A549 (cell line): ENCODE results near the gene FUT6. TPM values are rescaled to one million over a fixed set of nuclear protein-coding genes. Genes with fewer than 3 reads are reported as not detected.

Experiments
- ATAC-seq, 2 experiments: fragments of 200-7000 bp in 1 of 2; fragments of >200 bp in 1 of 2; cut with Nextera tagmentation in 1 of 2; cut with Tn5 transposase in 1 of 2; 3 replicates each; pipeline versions ENCODE4 v1.8.0 to v1.9.1; 2018 to 2020; ENCODE audit warnings: mild to moderate bottlenecking in 1 of 2, moderate library complexity in 1 of 2
- CTCF ChIA-PET: fragments of 300-600 bp; sonication (Branson Sonifier 250); formaldehyde crosslinking; extraction: SDS; loops from one replicate; lab custom pipeline; 2021; ENCODE audit warnings: antibody characterized with exemption, inconsistent platforms; lab: Yijun Ruan, JAX
- POLR2A ChIA-PET: fragments of 350-600 bp; formaldehyde crosslinking; extraction: SDS; loops from one replicate; lab custom pipeline; 2021; ENCODE audit warnings: antibody characterized with exemption, inconsistent platforms; lab: Yijun Ruan, JAX
- DNase-seq, 2 experiments: peaks; one replicate each; pipeline versions ENCODE4 v3.0.0 to v3.0.0-alpha.2; 2011 to 2016; ENCODE audit warnings: low read depth in 1 of 2, low spot score in 1 of 2
- FAIRE-seq: peaks from 2 replicates; lab custom pipeline; 2011; peaks lifted over from hg19 to GRCh38; lab: Jason Lieb, UNC
- H3K27ac ChIP-seq, 2 experiments: fragments of >200 bp; sonication (Bioruptor Twin); formaldehyde crosslinking; 3 replicates each; pipeline ENCODE4 v1.5.1; 2016 to 2017
- H3K4me1 ChIP-seq: fragments of >200 bp; sonication (Bioruptor Twin); formaldehyde crosslinking; 3 replicates; pipeline ENCODE4 v1.6.1; 2016
- H3K4me2 ChIP-seq: fragments of >200 bp; sonication (Bioruptor Twin); formaldehyde crosslinking; 3 replicates; pipeline ENCODE4 v1.6.1; 2016
- H3K4me3 ChIP-seq: fragments of >200 bp; sonication (Bioruptor Twin); formaldehyde crosslinking; 3 replicates; pipeline ENCODE4 v1.5.1; 2016
- H3K9me3 ChIP-seq: fragments of >200 bp; sonication (Bioruptor Twin); formaldehyde crosslinking; 3 replicates; pipeline ENCODE4 v1.6.1; 2016
- CBX2 ChIP-seq: fragments of 200-600 bp; sonication (generic); IDR thresholded peaks from 2 replicates; pipeline ENCODE4 v1.6.1; 2016; ENCODE audit warnings: low read depth, mild to moderate bottlenecking, borderline replicate concordance
- EHF ChIP-seq: fragments of 250-450 bp; sonication (Bioruptor Pico); IDR thresholded peaks from 2 replicates; pipeline ENCODE4 v1.5.0; 2020; ENCODE audit warnings: mild to moderate bottlenecking
- EP300 ChIP-seq, 2 experiments: fragments of >200 bp; sonication (Bioruptor Twin); formaldehyde crosslinking; IDR thresholded peaks; 2 replicates in 1 of 2; 3 replicates in 1 of 2; pipeline ENCODE4 v1.6.1; 2016 to 2017
- ESRRA ChIP-seq: fragments of 150-350 bp; IDR thresholded peaks from 2 replicates; pipeline ENCODE4 v1.6.1; 2014; ENCODE audit warnings: mild to moderate bottlenecking, low read length, borderline replicate concordance
- FOSB ChIP-seq: fragments of 250-450 bp; sonication (Bioruptor Pico); IDR thresholded peaks from 2 replicates; pipeline ENCODE4 v1.5.0; 2020; ENCODE audit warnings: mild to moderate bottlenecking, moderate library complexity
- FOSL2 ChIP-seq, 2 experiments: fragments of 450-650 bp in 1 of 2; fragments of >200 bp in 1 of 2; sonication (Bioruptor Twin) in 1 of 2; formaldehyde crosslinking; IDR thresholded peaks; 2 replicates each; pipeline versions ENCODE4 v1.5.0 to v1.6.1; 2016 to 2020; ENCODE audit warnings: mild to moderate bottlenecking in 1 of 2, moderate library complexity in 1 of 2
- HEYL ChIP-seq: fragments of 250-450 bp; sonication (Bioruptor Pico); IDR thresholded peaks from 2 replicates; pipeline ENCODE4 v1.8.0; 2021; ENCODE audit warnings: mild to moderate bottlenecking, moderate library complexity
- JUN ChIP-seq, 2 experiments: fragments of >200 bp; sonication (Bioruptor Twin); formaldehyde crosslinking; IDR thresholded peaks; 2 replicates in 1 of 2; 3 replicates in 1 of 2; pipeline ENCODE4 v1.6.1; 2016 to 2017
- KDM1A ChIP-seq: fragments of 200-600 bp; sonication (generic); IDR thresholded peaks from 2 replicates; pipeline ENCODE4 v1.6.1; 2016; ENCODE audit warnings: low read depth, mild to moderate bottlenecking
- MAFK ChIP-seq: fragments of 450-650 bp; IDR thresholded peaks from 2 replicates; pipeline ENCODE4 v1.6.1; 2014; ENCODE audit not compliant: partially characterized antibody
- NFE2L2 ChIP-seq: fragments of 150-350 bp; conservative IDR thresholded peaks from 2 replicates; pipeline ENCODE4 v1.6.1; 2014; ENCODE audit warnings: low read length
- POLR2A ChIP-seq: IDR thresholded peaks from 2 replicates; pipeline ENCODE4 v1.6.1; 2012; ENCODE audit warnings: mild to moderate bottlenecking, low read length
- POLR2AphosphoS2 ChIP-seq: conservative IDR thresholded peaks from 2 replicates; pipeline ENCODE4 v1.6.1; 2012; ENCODE audit warnings: low read length, improper control_type of control experiment, inconsistent platforms
- RFX5 ChIP-seq: fragments of 450-650 bp; IDR thresholded peaks from 2 replicates; pipeline ENCODE4 v1.7.1; 2014; ENCODE audit warnings: antibody characterized with exemption, mild to moderate bottlenecking, moderate library complexity
- RNF2 ChIP-seq: fragments of 200-600 bp; sonication (generic); IDR thresholded peaks from 2 replicates; pipeline ENCODE4 v1.6.1; 2016; ENCODE audit warnings: low read depth, mild to moderate bottlenecking, antibody characterized with exemption, moderate library complexity, borderline replicate concordance
- ZFP36 ChIP-seq: fragments of 450-650 bp; IDR thresholded peaks from 2 replicates; pipeline ENCODE4 v1.6.1; 2014; ENCODE audit warnings: borderline replicate concordance; ENCODE audit not compliant: partially characterized antibody
- ZSCAN20 ChIP-seq: fragments of 250-450 bp; sonication (Bioruptor Pico); IDR thresholded peaks from 2 replicates; pipeline ENCODE4 v1.8.0; 2022; ENCODE audit warnings: mild to moderate bottlenecking, moderate library complexity
- WGBS: methylation state at CpG from one replicate; pipeline ENCODE4 v1.1.6; 2017; ENCODE audit errors: missing lambda C conversion rate; 5-methylcytosine and 5-hydroxymethylcytosine counted together
- polyA plus RNA-seq, 4 experiments: library from polyadenylated mRNA; depleted of rRNA in 3 of 4; stranded (reverse); fragments of >200 nt; fragmentation: RNase III in 1 of 4; extraction: RNeasy Plus Mini Kit Qiagen cat#74134 plus additional on column Dnase treatment in 1 of 4; gene quantifications; 2 replicates in 3 of 4; 3 replicates in 1 of 4; pipeline ENCODE4 v1.2.3, GENCODE V29; 2011 to 2017
- TF ChIP-seq, protein P1 (sequence below): fragments of >200 bp; sonication (Bioruptor Twin); formaldehyde crosslinking; IDR thresholded peaks from 3 replicates; pipeline ENCODE4 v1.5.1; 2016
- TF ChIP-seq, protein P2 (sequence below): fragments of >200 bp; sonication (Bioruptor Twin); formaldehyde crosslinking; IDR thresholded peaks from 2 replicates; pipeline ENCODE4 v1.6.1; 2016
- TF ChIP-seq, protein P3 (sequence below): fragments of 150-350 bp; IDR thresholded peaks from 2 replicates; pipeline ENCODE4 v1.6.1; 2014; ENCODE audit warnings: low read depth, mild to moderate bottlenecking, low read length
- TF ChIP-seq, protein P4 (sequence below): IDR thresholded peaks from 2 replicates; pipeline ENCODE4 v1.6.1; 2012; ENCODE audit warnings: low read depth, borderline replicate concordance

FUT6 gene
- polyA plus RNA-seq, 2 of the 4 experiments (the other 2 are of a cell fraction) = not detected

DNA sequence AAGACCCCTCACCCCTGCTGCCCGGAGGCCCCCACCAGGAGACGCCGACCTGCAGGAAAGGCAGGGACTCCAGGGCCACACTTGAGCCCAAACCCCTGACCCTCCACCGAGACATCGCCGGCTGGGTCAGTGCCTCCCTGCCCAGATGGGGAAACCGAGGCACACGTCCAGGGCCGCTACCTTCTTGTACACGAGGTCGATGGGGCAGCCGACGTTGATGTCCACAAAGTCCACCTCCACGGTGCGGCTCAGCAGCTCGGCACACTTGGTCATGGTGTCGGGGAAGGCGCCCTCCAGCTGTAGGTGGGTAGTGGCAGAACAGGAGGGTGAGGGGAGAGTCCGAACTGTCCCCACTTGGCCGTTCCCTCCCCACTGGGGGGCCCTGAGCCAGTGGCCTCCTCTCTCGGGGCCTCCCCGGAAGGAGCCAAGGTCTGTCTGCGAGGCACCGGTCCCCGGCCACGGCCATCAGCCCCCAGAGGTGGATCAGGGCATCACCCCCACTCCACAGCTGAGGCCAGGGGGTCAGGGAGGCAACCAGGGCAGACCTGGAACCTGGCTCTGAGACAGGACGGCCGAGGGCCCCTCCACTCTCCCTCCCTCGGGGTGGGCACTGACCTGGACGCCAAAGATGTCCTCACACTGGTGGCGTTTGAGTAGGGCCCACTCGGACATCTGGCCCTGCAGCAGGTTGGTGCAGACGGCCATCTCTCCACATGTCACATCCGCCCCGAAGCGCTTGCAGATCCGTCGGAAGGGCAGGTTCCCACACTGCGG is 51.9 kb downstream of the FUT6 start:
- ChIA-PET CTCF (interaction anchor here (0.9 to 2.9 kb wide), 4 partner anchors 8 to 17 kb away, joined by 3 to 8 read pairs (median 6); partner anchors contain the start of gene NRTN), POLR2A (no interaction called here)
- H3K4me3 ChIP-seq = no peak overlapping the region
- FAIRE-seq (no peak), DNase-seq (no peak), ATAC-seq (no peak)
- no peak overlapping the region for H3K27ac ChIP-seq
- 93% methylated on average over 21 of the region's 39 CpGs for WGBS
- H3K4me2 ChIP-seq = no peak overlapping the region
- H3K4me1 ChIP-seq = peaks cover 5% of the 10 kb centered on the region; the same call in 2 of the 3 replicates
- TF ChIP-seq ZSCAN20 (CRISPR knock-in tag) (no peak), JUN (IDR thresholded peaks at IDR 0.05) (no peak), FOSL2 (IDR thresholded peaks at IDR 0.05) (no peak), FOSL2 (CRISPR knock-in tag; IDR thresholded peaks at IDR 0.05) (no peak), POLR2A (no peak), RFX5 (no peak), ESRRA (no peak), FOSB (CRISPR knock-in tag) (no peak), HEYL (CRISPR knock-in tag) (no peak)
- H3K9me3 ChIP-seq = no peaks in the 10 kb centered on the region

DNA sequence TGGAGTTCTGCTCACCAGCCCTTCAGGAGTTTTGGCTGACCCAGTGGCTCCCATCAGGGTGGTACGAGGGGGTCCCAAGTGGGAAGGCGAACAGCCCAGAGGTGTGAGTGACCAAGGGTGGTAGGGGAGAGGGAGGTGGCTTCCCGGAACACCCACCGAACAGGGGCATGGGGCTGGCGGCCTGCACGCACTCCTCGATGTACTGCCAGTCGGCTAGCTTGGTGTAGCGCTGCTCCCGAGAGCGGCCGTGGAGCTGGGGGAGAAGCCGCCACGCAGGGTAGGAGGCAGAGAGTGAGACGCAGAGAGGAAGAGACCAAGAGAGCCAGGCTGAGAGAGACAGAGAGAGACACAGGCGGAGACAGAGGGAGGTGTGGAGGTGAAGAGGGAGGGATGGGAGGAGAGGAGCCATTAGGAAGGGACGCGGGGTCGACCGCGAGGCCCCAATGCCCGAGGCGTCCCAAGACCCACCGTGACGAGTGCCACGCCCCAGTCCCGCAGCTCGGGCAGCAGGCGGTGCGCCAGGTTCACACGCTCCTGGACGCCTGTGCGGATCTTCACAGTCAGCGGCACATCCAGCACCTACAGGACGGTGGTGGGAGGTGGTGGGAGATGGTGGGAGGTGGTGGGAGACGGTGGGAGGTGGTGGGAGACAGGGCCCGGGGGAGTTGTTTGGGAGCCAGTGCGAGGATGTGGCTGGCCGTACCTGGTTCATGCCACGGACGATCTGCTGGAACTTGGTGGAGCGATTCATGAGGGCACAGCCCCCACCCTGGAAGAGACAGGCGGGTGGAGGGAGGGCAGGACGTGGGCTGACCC is 52.7 kb downstream of the FUT6 start:
- ChIA-PET POLR2A (no interaction called here), CTCF (interaction anchor here (0.9 kb wide), 1 partner anchor 13 kb away, joined by 4 read pairs; no protein-coding TSS in a partner anchor)
- WGBS = 87% methylated on average over 42 of the region's 44 CpGs
- Histone ChIP-seq H3K4me1 (peaks cover 5% of the 10 kb centered on the region; the same call in 2 of the 3 replicates), H3K9me3 (no peaks in the 10 kb centered on the region), H3K4me3 (no peak overlapping the region), H3K4me2 (no peak overlapping the region), H3K27ac (no peak overlapping the region)
- no peak for ATAC-seq
- no peak for DNase-seq
- FAIRE-seq = no peak
- TF ChIP-seq MAFK (no peak), CBX2 (no peak), RNF2 (no peak)
- TF ChIP-seq, protein P1, sequence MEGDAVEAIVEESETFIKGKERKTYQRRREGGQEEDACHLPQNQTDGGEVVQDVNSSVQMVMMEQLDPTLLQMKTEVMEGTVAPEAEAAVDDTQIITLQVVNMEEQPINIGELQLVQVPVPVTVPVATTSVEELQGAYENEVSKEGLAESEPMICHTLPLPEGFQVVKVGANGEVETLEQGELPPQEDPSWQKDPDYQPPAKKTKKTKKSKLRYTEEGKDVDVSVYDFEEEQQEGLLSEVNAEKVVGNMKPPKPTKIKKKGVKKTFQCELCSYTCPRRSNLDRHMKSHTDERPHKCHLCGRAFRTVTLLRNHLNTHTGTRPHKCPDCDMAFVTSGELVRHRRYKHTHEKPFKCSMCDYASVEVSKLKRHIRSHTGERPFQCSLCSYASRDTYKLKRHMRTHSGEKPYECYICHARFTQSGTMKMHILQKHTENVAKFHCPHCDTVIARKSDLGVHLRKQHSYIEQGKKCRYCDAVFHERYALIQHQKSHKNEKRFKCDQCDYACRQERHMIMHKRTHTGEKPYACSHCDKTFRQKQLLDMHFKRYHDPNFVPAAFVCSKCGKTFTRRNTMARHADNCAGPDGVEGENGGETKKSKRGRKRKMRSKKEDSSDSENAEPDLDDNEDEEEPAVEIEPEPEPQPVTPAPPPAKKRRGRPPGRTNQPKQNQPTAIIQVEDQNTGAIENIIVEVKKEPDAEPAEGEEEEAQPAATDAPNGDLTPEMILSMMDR = no peak

DNA sequence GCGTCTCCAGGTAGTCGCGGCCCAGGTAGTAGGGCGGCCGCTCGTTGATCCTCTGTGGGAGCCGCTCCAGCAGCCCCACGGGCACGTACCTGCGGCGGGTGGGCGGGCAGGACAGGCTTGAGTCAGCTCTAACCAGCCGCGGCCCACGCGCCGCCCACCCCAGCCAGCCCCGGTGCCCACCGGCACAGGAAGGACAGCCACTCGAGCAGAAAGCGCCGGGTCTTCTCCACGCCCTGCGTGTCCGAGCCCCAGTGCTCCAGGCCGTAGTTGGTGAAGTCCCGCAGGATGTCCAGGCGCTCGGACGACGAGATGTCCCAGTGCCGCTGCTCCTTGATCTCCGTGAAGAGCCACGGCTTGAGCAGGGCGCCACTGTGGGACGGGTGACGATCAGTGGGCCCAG is 54.1 kb downstream of the FUT6 start:
- no peak for ATAC-seq

More for the DNA sequence above, 54.1 kb downstream of the FUT6 start:
- Histone ChIP-seq H3K4me2 (no peak overlapping the region), H3K27ac (no peak overlapping the region), H3K9me3 (no peaks in the 10 kb centered on the region), H3K4me3 (no peak overlapping the region), H3K4me1 (peaks cover 5% of the 10 kb centered on the region; the same call in 2 of the 3 replicates)
- no peak for FAIRE-seq
- no peak for DNase-seq
- TF ChIP-seq ZFP36 = no peak
- no peak for TF ChIP-seq EP300 (IDR thresholded peaks at IDR 0.05)
- no peak for TF ChIP-seq POLR2AphosphoS2
- TF ChIP-seq, protein P2, sequence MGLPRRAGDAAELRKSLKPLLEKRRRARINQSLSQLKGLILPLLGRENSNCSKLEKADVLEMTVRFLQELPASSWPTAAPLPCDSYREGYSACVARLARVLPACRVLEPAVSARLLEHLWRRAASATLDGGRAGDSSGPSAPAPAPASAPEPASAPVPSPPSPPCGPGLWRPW = no peak
- TF ChIP-seq, protein P3, sequence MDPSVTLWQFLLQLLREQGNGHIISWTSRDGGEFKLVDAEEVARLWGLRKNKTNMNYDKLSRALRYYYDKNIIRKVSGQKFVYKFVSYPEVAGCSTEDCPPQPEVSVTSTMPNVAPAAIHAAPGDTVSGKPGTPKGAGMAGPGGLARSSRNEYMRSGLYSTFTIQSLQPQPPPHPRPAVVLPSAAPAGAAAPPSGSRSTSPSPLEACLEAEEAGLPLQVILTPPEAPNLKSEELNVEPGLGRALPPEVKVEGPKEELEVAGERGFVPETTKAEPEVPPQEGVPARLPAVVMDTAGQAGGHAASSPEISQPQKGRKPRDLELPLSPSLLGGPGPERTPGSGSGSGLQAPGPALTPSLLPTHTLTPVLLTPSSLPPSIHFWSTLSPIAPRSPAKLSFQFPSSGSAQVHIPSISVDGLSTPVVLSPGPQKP = no peak
- no peak for TF ChIP-seq NFE2L2
- TF ChIP-seq, protein P4, sequence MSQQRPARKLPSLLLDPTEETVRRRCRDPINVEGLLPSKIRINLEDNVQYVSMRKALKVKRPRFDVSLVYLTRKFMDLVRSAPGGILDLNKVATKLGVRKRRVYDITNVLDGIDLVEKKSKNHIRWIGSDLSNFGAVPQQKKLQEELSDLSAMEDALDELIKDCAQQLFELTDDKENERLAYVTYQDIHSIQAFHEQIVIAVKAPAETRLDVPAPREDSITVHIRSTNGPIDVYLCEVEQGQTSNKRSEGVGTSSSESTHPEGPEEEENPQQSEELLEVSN = no peak
- no peak for TF ChIP-seq EHF (CRISPR knock-in tag)
- no peak for TF ChIP-seq FOSB (CRISPR knock-in tag)
- TF ChIP-seq KDM1A = no peak
- WGBS = 93% methylated on average over 17 of the region's 37 CpGs
- ChIA-PET CTCF (interaction anchor here (0.9 to 1.3 kb wide), 2 partner anchors 9 to 12 kb away, joined by 4 to 8 read pairs; no protein-coding TSS in a partner anchor), POLR2A (interaction anchor here (1.0 kb wide), 1 partner anchor 43 kb away, joined by 3 read pairs; no protein-coding TSS in a partner anchor)
